ENCODE measurements around the gene ASB8.

ASB8 gene

GRCh38 chr12:48164451-48164850 is 7.1 kb upstream of the ASB8 start:
- no peaks in the 10 kb centered on the region for H4K20me1 ChIP-seq (ENCODE audit: control insufficient read depth, insufficient read depth, low read depth, low read length)
- peaks cover 5% of the 10 kb centered on the region; the same call in 1 of the 2 replicates for H3K27me3 ChIP-seq (ENCODE audit: control insufficient read depth, low read length)
- no peaks in the 10 kb centered on the region for H3K9me3 ChIP-seq (ENCODE audit: control insufficient read depth, insufficient read depth, low read length)
- no peak for TF ChIP-seq EZH2phosphoT487 (IDR thresholded peaks at IDR 0.05; ENCODE audit: borderline replicate concordance, low read length)
- no peak for TF ChIP-seq CTCF (IDR thresholded peaks at IDR 0.05; ENCODE audit: low read depth, low read length, poor library complexity, severe bottlenecking)
- H3K27ac ChIP-seq (ENCODE audit: low read depth, low read length) = no peak overlapping the region
- peaks cover 5% of the 10 kb centered on the region; the same call in 1 of the 2 replicates for H3K4me1 ChIP-seq (ENCODE audit: control insufficient read depth, low read length)
- H3K36me3 ChIP-seq (ENCODE audit: control insufficient read depth, low read length) = no peaks in the 10 kb centered on the region
- H3K4me2 ChIP-seq (ENCODE audit: low read length) = no peak overlapping the region
- H3K4me3 ChIP-seq (ENCODE audit: low read length) = no peak overlapping the region
- H3K79me2 ChIP-seq (ENCODE audit: control insufficient read depth, low read length) = no peaks in the 10 kb centered on the region
- H3K9me2 ChIP-seq (replicated peaks; ENCODE audit: control insufficient read depth, low read length) = no peaks in the 10 kb centered on the region
- H3F3A ChIP-seq (ENCODE audit: control insufficient read depth, insufficient read depth) = 0 out of 2 replicates have a peak, but pooled peaks cover under 1% of the 10 kb centered on the region

- no peak for TF ChIP-seq CTCF (IDR thresholded peaks at IDR 0.05; ENCODE audit: low read depth, low read length, poor library complexity, severe bottlenecking)
- TF ChIP-seq EZH2phosphoT487 (IDR thresholded peaks at IDR 0.05; ENCODE audit: borderline replicate concordance, low read length) = no peak
- H3K4me3 ChIP-seq (ENCODE audit: low read length) = no peak overlapping the region
- H3K27me3 ChIP-seq (ENCODE audit: control insufficient read depth, low read length) = peaks cover 5% of the 10 kb centered on the region; the same call in 1 of the 2 replicates
- no peaks in the 10 kb centered on the region for H3K9me3 ChIP-seq (ENCODE audit: control insufficient read depth, insufficient read depth, low read length)
- H3F3A ChIP-seq (ENCODE audit: control insufficient read depth, insufficient read depth) = 0 out of 2 replicates have a peak, but pooled peaks cover 2% of the 10 kb centered on the region
- H3K9me2 ChIP-seq (replicated peaks; ENCODE audit: control insufficient read depth, low read length) = no peaks in the 10 kb centered on the region
- H3K4me2 ChIP-seq (ENCODE audit: low read length) = no peak overlapping the region
- H3K36me3 ChIP-seq (ENCODE audit: control insufficient read depth, low read length) = no peaks in the 10 kb centered on the region
- no peak overlapping the region for H3K27ac ChIP-seq (ENCODE audit: low read depth, low read length)
- peaks cover 5% of the 10 kb centered on the region for H3K4me1 ChIP-seq (ENCODE audit: control insufficient read depth, low read length)
- no peaks in the 10 kb centered on the region for H3K79me2 ChIP-seq (ENCODE audit: control insufficient read depth, low read length)
- no peaks in the 10 kb centered on the region for H4K20me1 ChIP-seq (ENCODE audit: control insufficient read depth, insufficient read depth, low read depth, low read length)
Measured at GRCh38 chr12:48163150-48163747, 5.9 kb upstream of the ASB8 start.

GRCh38 chr12:48160807-48161206 is 3.5 kb upstream of the ASB8 start:
- no peak overlapping the region for H3K4me3 ChIP-seq (ENCODE audit: low read length)
- H3F3A ChIP-seq (ENCODE audit: control insufficient read depth, insufficient read depth) = 0 out of 2 replicates have a peak, but pooled peaks cover 2% of the 10 kb centered on the region
- peaks cover 5% of the 10 kb centered on the region; the same call in 1 of the 2 replicates for H3K27me3 ChIP-seq (ENCODE audit: control insufficient read depth, low read length)
- no peak overlapping the region for H3K27ac ChIP-seq (ENCODE audit: low read depth, low read length)
- H3K4me2 ChIP-seq (ENCODE audit: low read length) = no peak overlapping the region
- no peak for TF ChIP-seq EZH2phosphoT487 (IDR thresholded peaks at IDR 0.05; ENCODE audit: borderline replicate concordance, low read length)
- no peak for TF ChIP-seq CTCF (IDR thresholded peaks at IDR 0.05; ENCODE audit: low read depth, low read length, poor library complexity, severe bottlenecking)
- no peaks in the 10 kb centered on the region for H3K9me2 ChIP-seq (replicated peaks; ENCODE audit: control insufficient read depth, low read length)
- peaks cover 13% of the 10 kb centered on the region for H3K79me2 ChIP-seq (ENCODE audit: control insufficient read depth, low read length)
- peaks cover 21% of the 10 kb centered on the region for H3K4me1 ChIP-seq (ENCODE audit: control insufficient read depth, low read length)
- no peaks in the 10 kb centered on the region for H3K9me3 ChIP-seq (ENCODE audit: control insufficient read depth, insufficient read depth, low read length)
- no peaks in the 10 kb centered on the region for H3K36me3 ChIP-seq (ENCODE audit: control insufficient read depth, low read length)
- H4K20me1 ChIP-seq (ENCODE audit: control insufficient read depth, insufficient read depth, low read depth, low read length) = no peaks in the 10 kb centered on the region
